Bronchus fibroblast of lung (primary cell): Measurements from ENCODE around the gene PNPLA4. TPM values are rescaled to one million over a fixed set of nuclear protein-coding genes. Genes with fewer than 3 reads are reported as not detected.

ENCODE experiments used
- total RNA-seq: library from RNA; depleted of rRNA; stranded (reverse); fragments of >200 nt; gene quantifications from 2 replicates; pipeline ENCODE4 v1.2.3, GENCODE V29; 2015

Gene PNPLA4
- 14.1 and 21.7 TPM in 2 replicates for total RNA-seq

GRCh38 chrX:7927259-7928167 is at the start of gene PNPLA4:
Gene PNPLA4 (minus strand): TSS chrX:7927413. CDS start chrX:7926119, 1,294 bp downstream.

Other genes with a start within 250 kb of the PNPLA4 start
- not detected in 2 replicates for gene VCX, start 84.2 kb downstream of the PNPLA4 start, total RNA-seq
- not detected in 2 replicates for gene VCX2, start 243.9 kb upstream of the PNPLA4 start, total RNA-seq